Caki2 (cell line): Measurements from ENCODE around the gene ALAS1. TPM values are rescaled to one million over a fixed set of nuclear protein-coding genes. Genes with fewer than 3 reads are reported as not detected.

ENCODE experiments used
- DNase-seq: peaks from one replicate; pipeline ENCODE4 v3.0.0-alpha.2; 2015; ENCODE audit warnings: low read depth
- in situ Hi-C: cut with HindIII; loops from 2 replicates; pipeline ENCODE4 v1.10.0; 2016; ENCODE audit warnings: low sequenced_read_pairs, low pct_unique_long_range_greater_than_20kb, mixed read lengths
- total RNA-seq: library from RNA; depleted of rRNA; stranded (reverse); fragments of >200 nt; shearing (Covaris generic); gene quantifications from 2 replicates; pipeline ENCODE4 v1.2.3, GENCODE V29; 2014; ENCODE audit warnings: low replicate concordance

The ALAS1 gene
- total RNA-seq, 1 experiment from 2014 or later, result 49.4 TPM

- DNase-seq, result no peak
- in situ Hi-C loops, result no loop called here
Measured at GRCh38 chr3:52227766-52228165, 29.8 kb downstream of the ALAS1 start.

GRCh38 chr3:52228266-52228665 is 30.3 kb downstream of the ALAS1 start:
- no peak for DNase-seq
- in situ Hi-C loops, result no loop called here

GRCh38 chr3:52228751-52229291 is 30.9 kb downstream of the ALAS1 start:
- in situ Hi-C loops, result no loop called here
- DNase-seq, result no peak

GRCh38 chr3:52229656-52230055 is 31.7 kb downstream of the ALAS1 start:
- in situ Hi-C loops, result no loop called here
- no peak for DNase-seq

GRCh38 chr3:52230461-52230860 is 32.5 kb downstream of the ALAS1 start:
- in situ Hi-C loops, result no loop called here
- no peak for DNase-seq

GRCh38 chr3:52230889-52231499 is 33.0 kb downstream of the ALAS1 start:
- in situ Hi-C loops, result no loop called here
- DNase-seq, result no peak

GRCh38 chr3:52231502-52232278 is 33.7 kb downstream of the ALAS1 start:
- in situ Hi-C loops, result no loop called here
- DNase-seq, result peak; percentile 14

GRCh38 chr3:52232279-52233107 is 34.5 kb downstream of the ALAS1 start:
- in situ Hi-C loops, result no loop called here
- no peak for DNase-seq

- in situ Hi-C loops, result no loop called here
Measured at GRCh38 chr3:52233108-52233591, 35.2 kb downstream of the ALAS1 start.

GRCh38 chr3:52233968-52234367 is 36.0 kb downstream of the ALAS1 start:
- DNase-seq, result no peak
- in situ Hi-C loops, result no loop called here

More at GRCh38 chr3:52233108-52233591, 35.2 kb downstream of the ALAS1 start:
- no peak for DNase-seq

- in situ Hi-C loops, result no loop called here
- DNase-seq, result no peak
Measured at GRCh38 chr3:52234516-52235447, 36.8 kb downstream of the ALAS1 start.

GRCh38 chr3:52236424-52236886 is 38.5 kb downstream of the ALAS1 start:
- in situ Hi-C loops, result no loop called here
- DNase-seq, result no peak

- no peak for DNase-seq
- in situ Hi-C loops, result no loop called here
Measured at GRCh38 chr3:52237006-52237656, 39.2 kb downstream of the ALAS1 start.

- DNase-seq, result peak; percentile 80
- in situ Hi-C loops, result no loop called here
Measured at GRCh38 chr3:52237657-52238172, 39.8 kb downstream of the ALAS1 start.

GRCh38 chr3:52238193-52238760 is 40.3 kb downstream of the ALAS1 start:
- no peak for DNase-seq

More at GRCh38 chr3:52238193-52238760, 40.3 kb downstream of the ALAS1 start:
- in situ Hi-C loops, result no loop called here
